HG02623 (cell line): ENCODE measurements around the gene ODAD2.

Experiments
- ATAC-seq: cut with Tn5 transposase; IDR thresholded peaks from one replicate; pipeline ENCODE4 v1.9.1; 2021; ENCODE audit warnings: moderate library complexity; ENCODE audit not compliant: unreplicated experiment

ODAD2 gene

GRCh38 chr10:27844223-27844622 is 154.7 kb downstream of the ODAD2 start:
- ATAC-seq, result no peak

GRCh38 chr10:27838901-27839300 is 160.0 kb downstream of the ODAD2 start:
- no peak for ATAC-seq

- ATAC-seq, result no peak
Observed at GRCh38 chr10:27838361-27838760, 160.5 kb downstream of the ODAD2 start.

GRCh38 chr10:27834476-27834875 is 164.4 kb downstream of the ODAD2 start:
- no peak for ATAC-seq

- ATAC-seq, result no peak
Observed at GRCh38 chr10:27833792-27834191, 165.1 kb downstream of the ODAD2 start.

- no peak for ATAC-seq
Observed at GRCh38 chr10:27832826-27833225, 166.1 kb downstream of the ODAD2 start.

GRCh38 chr10:27826369-27826768 is 172.5 kb downstream of the ODAD2 start:
- no peak for ATAC-seq

GRCh38 chr10:27822301-27822700 is 176.6 kb downstream of the ODAD2 start:
- ATAC-seq, result no peak

- ATAC-seq, result no peak
Observed at GRCh38 chr10:27820637-27821036, 178.2 kb downstream of the ODAD2 start.

GRCh38 chr10:27819781-27820531 is 178.9 kb downstream of the ODAD2 start:
- no peak for ATAC-seq

GRCh38 chr10:27816320-27816719 is 182.6 kb downstream of the ODAD2 start:
- no peak for ATAC-seq

GRCh38 chr10:27815846-27816245 is 183.0 kb downstream of the ODAD2 start:
- no peak for ATAC-seq

- ATAC-seq, result no peak
Observed at GRCh38 chr10:27815261-27815660, 183.6 kb downstream of the ODAD2 start.

GRCh38 chr10:27805180-27805579 is 193.7 kb downstream of the ODAD2 start:
- no peak for ATAC-seq

GRCh38 chr10:27804136-27804535 is 194.7 kb downstream of the ODAD2 start:
- ATAC-seq, result no peak

GRCh38 chr10:27801171-27801785 is 197.6 kb downstream of the ODAD2 start:
- no peak for ATAC-seq

GRCh38 chr10:27799046-27799445 is 199.8 kb downstream of the ODAD2 start:
- no peak for ATAC-seq

- no peak for ATAC-seq
Observed at GRCh38 chr10:27794157-27794556, 204.7 kb downstream of the ODAD2 start.

GRCh38 chr10:27792216-27792615 is 206.7 kb downstream of the ODAD2 start:
- ATAC-seq, result no peak

- ATAC-seq, result no peak
Observed at GRCh38 chr10:27784272-27784671, 214.6 kb downstream of the ODAD2 start.

GRCh38 chr10:27783660-27784059 is 215.2 kb downstream of the ODAD2 start:
- peak; percentile 48 for ATAC-seq

- no peak for ATAC-seq
Observed at GRCh38 chr10:27779462-27780015, 219.3 kb downstream of the ODAD2 start.
